HEK293 (cell line): ENCODE measurements around the gene FGF6.
A peak's percentile ranks its signal among the peaks of the same experiment; 100 is the strongest.

Source experiments
- CTCF ChIA-PET: fragments of 350-600 bp; formaldehyde crosslinking; extraction: SDS; loops from one replicate; lab custom pipeline; 2021; ENCODE audit warnings: antibody characterized with exemption; lab: Yijun Ruan, JAX
- POLR2A ChIA-PET: fragments of 300-600 bp; formaldehyde crosslinking; extraction: SDS; loops from one replicate; lab custom pipeline; 2020; ENCODE audit warnings: antibody characterized with exemption, inconsistent platforms; lab: Yijun Ruan, JAX
- H3K27ac ChIP-seq: fragments of 200-500 bp; sonication (Bioruptor generic); 2 replicates; pipeline ENCODE4 v1.5.1; 2014; ENCODE audit warnings: low read depth, low read length, control low read depth, inconsistent platforms; ENCODE audit errors: extremely low read depth
- H3K36me3 ChIP-seq, 2 experiments: fragments of 200-500 bp in 1 of 2; sonication (Bioruptor generic) in 1 of 2; 1 replicate in 1 of 2; 2 replicates in 1 of 2; pipeline ENCODE4 v1.5.1; 2014 to 2017; ENCODE audit warnings: inconsistent platforms in 2 of 2, low read length in 2 of 2; ENCODE audit not compliant: control insufficient read depth in 2 of 2, insufficient read depth in 1 of 2
- H3K4me1 ChIP-seq: fragments of 200-500 bp; sonication (Bioruptor generic); 2 replicates; pipeline ENCODE4 v1.5.1; 2014; ENCODE audit warnings: mild to moderate bottlenecking, low read length, inconsistent platforms; ENCODE audit not compliant: control insufficient read depth, insufficient read depth
- H3K4me3 ChIP-seq: 2 replicates; pipeline ENCODE4 v1.5.1; 2011; ENCODE audit warnings: low read depth, mild to moderate bottlenecking, control low read depth, low read length, moderate library complexity
- H3K9me3 ChIP-seq: fragments of 200-500 bp; sonication (Bioruptor generic); 2 replicates; pipeline ENCODE4 v1.5.1; 2014; ENCODE audit warnings: low read depth, low read length, inconsistent platforms; ENCODE audit not compliant: control insufficient read depth, insufficient read depth
- GLI4 ChIP-seq: fragments of 450-650 bp; formaldehyde crosslinking; IDR thresholded peaks from 2 replicates; pipeline ENCODE4 v1.5.1; 2016; ENCODE audit warnings: missing biosample characterization, missing genetic modification characterization
- KLF17 ChIP-seq: fragments of 450-650 bp; formaldehyde crosslinking; IDR thresholded peaks from 2 replicates; pipeline ENCODE4 v1.5.1; 2016; ENCODE audit warnings: missing biosample characterization, missing genetic modification characterization
- KLF9 ChIP-seq: fragments of 450-650 bp; formaldehyde crosslinking; IDR thresholded peaks from 2 replicates; pipeline ENCODE4 v1.5.1; 2016; ENCODE audit warnings: missing biosample characterization, missing genetic modification characterization, low read depth
- PRDM1 ChIP-seq: fragments of 450-650 bp; formaldehyde crosslinking; IDR thresholded peaks from 2 replicates; pipeline ENCODE4; 2016; ENCODE audit warnings: missing biosample characterization, missing genetic modification characterization
- REST ChIP-seq: fragments of 450-650 bp; formaldehyde crosslinking; IDR thresholded peaks from 2 replicates; pipeline ENCODE4 v1.5.1; 2016; ENCODE audit warnings: missing biosample characterization, missing genetic modification characterization
- YY2 ChIP-seq: fragments of 450-650 bp; formaldehyde crosslinking; IDR thresholded peaks from 2 replicates; pipeline ENCODE4 v1.5.1; 2016; ENCODE audit warnings: missing biosample characterization, missing genetic modification characterization
- ZIC2 ChIP-seq: fragments of 450-650 bp; formaldehyde crosslinking; IDR thresholded peaks from 2 replicates; pipeline ENCODE4 v1.5.1; 2016; ENCODE audit warnings: missing biosample characterization, missing genetic modification characterization
- ZNF175 ChIP-seq: fragments of 450-650 bp; formaldehyde crosslinking; IDR thresholded peaks from 2 replicates; pipeline ENCODE4 v1.5.1; 2016; ENCODE audit warnings: missing biosample characterization, missing genetic modification characterization
- ZNF19 ChIP-seq: fragments of 450-650 bp; formaldehyde crosslinking; IDR thresholded peaks from 2 replicates; pipeline ENCODE4; 2016; ENCODE audit warnings: missing biosample characterization, missing genetic modification characterization, low read depth
- ZNF274 ChIP-seq, 2 experiments: fragments of 200-500 bp in 1 of 2; fragments of 450-650 bp in 1 of 2; sonication (Bioruptor generic) in 1 of 2; formaldehyde crosslinking in 1 of 2; IDR thresholded peaks; 2 replicates each; pipeline versions ENCODE4 v1.5.1 to v1.6.1; 2014 to 2016; ENCODE audit warnings: borderline replicate concordance in 1 of 2, inconsistent platforms in 1 of 2, low read length in 1 of 2, missing biosample characterization in 1 of 2, missing genetic modification characterization in 1 of 2
- ZNF324 ChIP-seq: fragments of 450-650 bp; formaldehyde crosslinking; IDR thresholded peaks from 2 replicates; pipeline ENCODE4 v1.5.1; 2016; ENCODE audit warnings: missing biosample characterization, missing genetic modification characterization
- ZNF354C ChIP-seq: fragments of 450-650 bp; formaldehyde crosslinking; IDR thresholded peaks from 2 replicates; pipeline ENCODE4 v1.5.1; 2016; ENCODE audit warnings: missing biosample characterization, missing genetic modification characterization, low read depth, borderline replicate concordance
- ZNF398 ChIP-seq: fragments of 450-650 bp; formaldehyde crosslinking; IDR thresholded peaks from 2 replicates; pipeline ENCODE4 v1.5.1; 2017; ENCODE audit warnings: missing biosample characterization, missing genetic modification characterization
- ZNF404 ChIP-seq: fragments of 450-650 bp; formaldehyde crosslinking; IDR thresholded peaks from 2 replicates; pipeline ENCODE4 v1.5.1; 2017; ENCODE audit warnings: missing biosample characterization, missing genetic modification characterization
- ZNF449 ChIP-seq: fragments of 450-650 bp; formaldehyde crosslinking; IDR thresholded peaks from 2 replicates; pipeline ENCODE4 v1.5.1; 2017; ENCODE audit warnings: missing biosample characterization, mild to moderate bottlenecking, missing genetic modification characterization, moderate library complexity
- ZNF544 ChIP-seq: fragments of 450-650 bp; formaldehyde crosslinking; IDR thresholded peaks from 2 replicates; pipeline ENCODE4 v1.5.0; 2017; ENCODE audit warnings: missing biosample characterization, missing genetic modification characterization
- ZNF549 ChIP-seq: fragments of 450-650 bp; IDR thresholded peaks from 2 replicates; pipeline ENCODE4 v1.5.1; 2018; ENCODE audit warnings: missing biosample characterization, missing genetic modification characterization, mild to moderate bottlenecking, inconsistent platforms, moderate library complexity
- ZNF571 ChIP-seq: fragments of 450-650 bp; formaldehyde crosslinking; IDR thresholded peaks from 2 replicates; pipeline ENCODE4 v1.5.0; 2017; ENCODE audit warnings: missing biosample characterization, missing genetic modification characterization
- ZNF664 ChIP-seq: fragments of 450-650 bp; formaldehyde crosslinking; IDR thresholded peaks from 2 replicates; pipeline ENCODE4 v1.5.1; 2016; ENCODE audit warnings: missing biosample characterization, missing genetic modification characterization
- ZNF704 ChIP-seq: fragments of 450-650 bp; formaldehyde crosslinking; IDR thresholded peaks from 2 replicates; pipeline ENCODE4 v1.5.1; 2016; ENCODE audit warnings: missing biosample characterization, missing genetic modification characterization

The FGF6 gene

GRCh38 chr12:4420138-4420670 is 25.4 kb downstream of the FGF6 start (continued):
- TF ChIP-seq ZNF549 (tag by site-specific recombination) = no peak
- TF ChIP-seq ZNF274 (IDR thresholded peaks at IDR 0.05; ENCODE audit: low read length) = no peak
- TF ChIP-seq ZNF274 (tag by site-specific recombination; IDR thresholded peaks at IDR 0.05; ENCODE audit: borderline replicate concordance) = no peak
- TF ChIP-seq ZIC2 (tag by site-specific recombination) = no peak
- TF ChIP-seq KLF9 (tag by site-specific recombination) = no peak
- no peak for TF ChIP-seq KLF17 (tag by site-specific recombination)

GRCh38 chr12:4418913-4419312 is 26.7 kb downstream of the FGF6 start:
- H3K4me1 ChIP-seq = no peaks in the 10 kb centered on the region
- no peaks in the 10 kb centered on the region for H3K9me3 ChIP-seq
- no peak overlapping the region for H3K4me3 ChIP-seq
- TF ChIP-seq ZNF704 (tag by site-specific recombination) = no peak
- TF ChIP-seq PRDM1 (tag by site-specific recombination) = peak; percentile 98
- H3K36me3 ChIP-seq = no peaks in the 10 kb centered on the region
- CTCF ChIA-PET = no interaction called here
- no peak overlapping the region for H3K27ac ChIP-seq
- POLR2A ChIA-PET = no interaction called here

GRCh38 chr12:4417936-4418335 is 27.7 kb downstream of the FGF6 start:
- POLR2A ChIA-PET = no interaction called here
- Histone ChIP-seq H3K36me3 (no peaks in the 10 kb centered on the region), H3K9me3 (no peaks in the 10 kb centered on the region), H3K4me3 (no peak overlapping the region), H3K4me1 (no peaks in the 10 kb centered on the region), H3K27ac (no peak overlapping the region)
- CTCF ChIA-PET = no interaction called here
- TF ChIP-seq ZNF664 (tag by site-specific recombination) (no peak), REST (no peak), ZNF324 (tag by site-specific recombination) (no peak)

GRCh38 chr12:4417455-4417854 is 28.2 kb downstream of the FGF6 start:
- no peak overlapping the region for H3K4me3 ChIP-seq
- no peak overlapping the region for H3K27ac ChIP-seq
- no peaks in the 10 kb centered on the region for H3K4me1 ChIP-seq
- POLR2A ChIA-PET = no interaction called here
- CTCF ChIA-PET = interaction anchor here (0.6 to 0.9 kb wide), 3 partner anchors 82 to 170 kb away, joined by 4 to 5 read pairs (median 5); no protein-coding TSS in a partner anchor
- no peaks in the 10 kb centered on the region for H3K9me3 ChIP-seq
- H3K36me3 ChIP-seq = no peaks in the 10 kb centered on the region
- TF ChIP-seq ZNF449 (tag by site-specific recombination) = no peak
- no peak for TF ChIP-seq GLI4 (tag by site-specific recombination)
- TF ChIP-seq ZNF175 (tag by site-specific recombination) = no peak
- no peak for TF ChIP-seq KLF9 (tag by site-specific recombination)
- no peak for TF ChIP-seq ZNF354C (tag by site-specific recombination)
- no peak for TF ChIP-seq YY2
- TF ChIP-seq ZNF571 (tag by site-specific recombination) = no peak
- TF ChIP-seq ZNF19 (tag by site-specific recombination) = no peak
- no peak for TF ChIP-seq ZNF398
- no peak for TF ChIP-seq ZNF404
- no peak for TF ChIP-seq ZNF544 (tag by site-specific recombination)
